MCF 10A (cell line): ENCODE measurements around the gene CTBP2. TPM values are rescaled to one million over a fixed set of nuclear protein-coding genes. Genes with fewer than 3 reads are reported as not detected.

Experiments
- BruUV-seq: library from RNA; stranded (reverse); fragments of 400-500 nt; replicated peaks from 2 replicates; lab custom pipeline; 2021; lab: Mats Ljungman, UMichigan
- CTCF ChIA-PET: fragments of 300-600 bp; sonication (Branson Sonifier 250); formaldehyde crosslinking; extraction: SDS; loops from one replicate; lab custom pipeline; 2021; ENCODE audit warnings: antibody characterized with exemption, inconsistent platforms; lab: Yijun Ruan, JAX
- POLR2A ChIA-PET: fragments of 300-600, 350-650 bp; sonication (Branson Sonifier 250); formaldehyde crosslinking; extraction: SDS; loops from one replicate; lab custom pipeline; 2020; ENCODE audit warnings: antibody characterized with exemption, inconsistent platforms; lab: Yijun Ruan, JAX
- DNase-seq: peaks from one replicate; pipeline ENCODE4 v3.0.0-alpha.2; 2018; ENCODE audit not compliant: unreplicated experiment
- H3K27ac Mint-ChIP-seq: one replicate; pipeline ENCODE4 v1.8.0; 2022; ENCODE audit warnings: mild to moderate bottlenecking, low read depth, mixed read lengths; ENCODE audit not compliant: unreplicated experiment
- H3K27me3 Mint-ChIP-seq: one replicate; pipeline ENCODE4 v1.8.0; 2022; ENCODE audit warnings: mixed read lengths; ENCODE audit not compliant: insufficient read depth, unreplicated experiment
- H3K36me3 Mint-ChIP-seq: one replicate; pipeline ENCODE4 v1.8.0; 2022; ENCODE audit warnings: mild to moderate bottlenecking, moderate library complexity, mixed read lengths; ENCODE audit not compliant: insufficient read depth, unreplicated experiment
- H3K4me1 Mint-ChIP-seq: one replicate; pipeline ENCODE4 v1.8.0; 2022; ENCODE audit warnings: mixed read lengths; ENCODE audit not compliant: insufficient read depth, unreplicated experiment
- H3K4me3 Mint-ChIP-seq: one replicate; pipeline ENCODE4 v1.8.0; 2022; ENCODE audit warnings: mild to moderate bottlenecking, moderate library complexity, mixed read lengths; ENCODE audit not compliant: unreplicated experiment
- H3K9me3 Mint-ChIP-seq: one replicate; pipeline ENCODE4 v1.8.0; 2022; ENCODE audit warnings: mixed read lengths; ENCODE audit not compliant: unreplicated experiment
- intact Hi-C: fragments of 100-400 bp; cut with micrococcal nuclease; formaldehyde crosslinking; loops from 2 replicates; pipeline ENCODE4 v1.14.1; 2022
- total RNA-seq: library from RNA; stranded (reverse); gene quantifications from 2 replicates; pipeline ENCODE4 v1.2.3, GENCODE V29; 2022
- TF ChIP-seq, protein P1 (sequence below): fragments of 200-600 bp; IDR thresholded peaks from one replicate; pipeline ENCODE4 v1.8.0; 2022; ENCODE audit warnings: antibody characterized with exemption, mild to moderate bottlenecking; ENCODE audit not compliant: unreplicated experiment

CTBP2 gene
- total RNA-seq, 1 experiment from 2014 or later, result 152 TPM

DNA sequence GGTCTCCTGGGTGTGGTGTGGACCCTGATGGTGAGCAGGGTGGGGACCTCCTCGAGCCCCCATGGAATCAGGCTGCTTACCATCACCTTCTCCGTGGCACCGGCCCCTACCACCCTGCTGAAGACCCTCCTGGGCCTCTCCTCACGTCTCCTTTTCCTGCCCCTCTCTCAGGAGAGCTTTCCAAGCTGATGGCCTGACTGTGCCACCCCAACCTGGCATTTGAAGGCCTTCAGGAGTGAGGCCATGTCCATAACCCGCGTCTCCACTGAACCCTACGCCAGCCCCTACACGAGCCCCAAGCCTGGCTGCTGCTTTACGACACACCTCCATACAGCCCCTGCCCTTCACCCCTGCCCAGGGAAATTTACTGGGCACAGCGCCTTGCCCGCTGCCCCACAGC is 163.1 kb downstream of the CTBP2 start:
- H3K9me3 Mint-ChIP-seq, result no peaks in the 10 kb centered on the region
- H3K4me3 Mint-ChIP-seq, result no peak overlapping the region
- H3K4me1 Mint-ChIP-seq, result no peaks in the 10 kb centered on the region
- DNase-seq, result no peak
- no TSS peak for BruUV-seq
- TF ChIP-seq, protein P1, sequence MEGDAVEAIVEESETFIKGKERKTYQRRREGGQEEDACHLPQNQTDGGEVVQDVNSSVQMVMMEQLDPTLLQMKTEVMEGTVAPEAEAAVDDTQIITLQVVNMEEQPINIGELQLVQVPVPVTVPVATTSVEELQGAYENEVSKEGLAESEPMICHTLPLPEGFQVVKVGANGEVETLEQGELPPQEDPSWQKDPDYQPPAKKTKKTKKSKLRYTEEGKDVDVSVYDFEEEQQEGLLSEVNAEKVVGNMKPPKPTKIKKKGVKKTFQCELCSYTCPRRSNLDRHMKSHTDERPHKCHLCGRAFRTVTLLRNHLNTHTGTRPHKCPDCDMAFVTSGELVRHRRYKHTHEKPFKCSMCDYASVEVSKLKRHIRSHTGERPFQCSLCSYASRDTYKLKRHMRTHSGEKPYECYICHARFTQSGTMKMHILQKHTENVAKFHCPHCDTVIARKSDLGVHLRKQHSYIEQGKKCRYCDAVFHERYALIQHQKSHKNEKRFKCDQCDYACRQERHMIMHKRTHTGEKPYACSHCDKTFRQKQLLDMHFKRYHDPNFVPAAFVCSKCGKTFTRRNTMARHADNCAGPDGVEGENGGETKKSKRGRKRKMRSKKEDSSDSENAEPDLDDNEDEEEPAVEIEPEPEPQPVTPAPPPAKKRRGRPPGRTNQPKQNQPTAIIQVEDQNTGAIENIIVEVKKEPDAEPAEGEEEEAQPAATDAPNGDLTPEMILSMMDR, result no peak
- ChIA-PET CTCF (no interaction called here), POLR2A (no interaction called here)
- intact Hi-C loops, result no loop called here
- H3K27me3 Mint-ChIP-seq, result no peaks in the 10 kb centered on the region
- no peak overlapping the region for H3K27ac Mint-ChIP-seq
- H3K36me3 Mint-ChIP-seq, result peaks cover 89% of the 10 kb centered on the region

DNA sequence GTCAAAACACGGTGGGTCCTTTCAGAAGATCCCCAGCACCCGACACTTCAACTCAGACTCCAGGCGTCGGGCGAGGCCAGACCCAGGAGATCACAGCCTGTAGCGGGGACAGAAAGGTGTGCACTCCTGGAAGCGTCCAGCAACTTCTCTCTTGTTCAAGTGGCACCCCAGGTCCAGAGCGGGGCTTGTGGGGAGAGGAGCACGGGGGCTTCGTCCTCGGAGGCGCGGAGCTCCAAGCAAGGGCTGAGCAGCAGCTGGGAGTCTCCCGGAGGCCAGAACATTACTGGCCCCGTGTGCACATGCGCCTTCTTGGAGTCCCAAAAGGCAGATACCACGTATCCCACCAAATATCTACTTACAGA is 163.5 kb downstream of the CTBP2 start:
- Mint-ChIP-seq H3K9me3 (no peaks in the 10 kb centered on the region), H3K27ac (no peak overlapping the region), H3K27me3 (no peaks in the 10 kb centered on the region), H3K36me3 (peaks cover 93% of the 10 kb centered on the region), H3K4me3 (no peak overlapping the region), H3K4me1 (no peaks in the 10 kb centered on the region)
- TF ChIP-seq, protein P1, result no peak
- DNase-seq, result no peak
- BruUV-seq, result no TSS peak
- POLR2A ChIA-PET, result no interaction called here
- CTCF ChIA-PET, result interaction anchor here (0.6 kb wide), 2 partner anchors 15 to 32 kb away, joined by 3 to 5 read pairs; no protein-coding TSS in a partner anchor
- intact Hi-C loops, result no loop called here

DNA sequence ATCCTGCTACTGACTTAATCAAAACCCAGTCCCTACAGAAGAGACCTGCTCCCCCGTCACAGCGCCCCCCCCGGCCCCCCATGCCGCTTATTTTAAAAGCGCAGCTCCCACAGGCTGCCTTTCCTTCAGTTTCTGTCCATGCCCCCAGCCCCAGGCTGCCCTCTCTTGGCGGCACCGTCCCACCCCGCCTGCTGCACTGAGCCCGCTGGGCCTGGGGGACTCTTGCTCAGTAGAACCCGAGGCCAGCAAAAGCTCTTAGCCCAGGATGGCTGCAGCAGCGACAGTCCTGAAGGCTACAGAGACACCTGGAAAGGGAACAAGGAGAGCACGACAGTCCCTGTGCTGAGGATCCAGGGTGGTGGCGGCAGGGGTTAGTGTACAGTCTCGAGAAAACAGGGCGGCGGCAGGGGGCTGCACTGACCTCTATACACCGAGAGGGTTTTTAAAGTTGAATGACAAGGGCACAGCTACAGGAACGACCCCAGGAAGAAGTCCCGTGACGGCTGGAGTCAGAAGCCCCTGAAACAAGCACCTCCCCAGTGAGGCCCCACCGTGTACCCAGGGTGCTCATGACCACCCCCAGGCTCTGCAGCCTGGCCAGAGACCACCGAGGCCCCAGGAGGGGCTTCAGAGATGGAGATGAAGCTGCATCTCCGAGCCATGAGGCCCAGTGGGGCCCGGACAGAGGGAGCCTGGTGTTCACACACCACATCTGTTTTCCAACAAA is 164.1 kb downstream of the CTBP2 start:
- ChIA-PET CTCF (interaction anchor here (0.6 kb wide), 3 partner anchors 15 to 43 kb away, joined by 3 to 5 read pairs (median 3); no protein-coding TSS in a partner anchor), POLR2A (no interaction called here)
- intact Hi-C loops, result no loop called here

DNA sequence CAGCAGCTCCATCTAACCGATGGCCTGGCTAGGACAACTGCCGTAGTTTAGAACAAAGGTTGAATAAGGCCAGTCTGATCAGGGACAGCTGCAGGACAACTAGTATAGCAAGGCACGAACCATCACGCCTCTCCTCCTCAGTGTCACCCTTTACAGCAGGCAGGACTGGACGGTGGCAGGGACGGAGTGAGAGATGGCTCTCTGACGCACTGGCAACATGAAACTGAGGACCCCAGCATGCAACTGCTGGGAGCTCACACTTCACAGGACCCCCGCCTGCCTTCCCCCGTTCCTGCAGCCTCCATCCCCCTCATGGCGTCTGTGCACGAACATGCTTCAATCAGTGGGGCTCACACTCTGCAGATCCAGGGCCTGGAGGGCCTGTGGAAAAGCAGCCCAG is 164.8 kb downstream of the CTBP2 start:
- Mint-ChIP-seq H3K9me3 (no peaks in the 10 kb centered on the region), H3K27me3 (no peaks in the 10 kb centered on the region), H3K36me3 (peaks cover 94% of the 10 kb centered on the region), H3K4me1 (no peaks in the 10 kb centered on the region), H3K27ac (no peak overlapping the region), H3K4me3 (no peak overlapping the region)
- BruUV-seq, result no TSS peak
- CTCF ChIA-PET, result interaction anchor here (0.6 kb wide), 1 partner anchor 43 kb away, joined by 3 read pairs; no protein-coding TSS in a partner anchor
- TF ChIP-seq, protein P1, result no peak
- POLR2A ChIA-PET, result interaction anchor here (0.6 kb wide), 1 partner anchor 14 kb away, joined by 3 read pairs; no protein-coding TSS in a partner anchor
- DNase-seq, result no peak
- intact Hi-C loops, result no loop called here

More for the DNA sequence above, 164.1 kb downstream of the CTBP2 start:
- no TSS peak for BruUV-seq
- no peaks in the 10 kb centered on the region for H3K27me3 Mint-ChIP-seq
- H3K4me1 Mint-ChIP-seq, result no peaks in the 10 kb centered on the region
- no peak for DNase-seq
- peaks cover 93% of the 10 kb centered on the region for H3K36me3 Mint-ChIP-seq
- TF ChIP-seq, protein P1, result no peak
- no peak overlapping the region for H3K4me3 Mint-ChIP-seq
- H3K27ac Mint-ChIP-seq, result no peak overlapping the region
- no peaks in the 10 kb centered on the region for H3K9me3 Mint-ChIP-seq
